Hypothalamus (tissue), 51 donors: Measurements from ENCODE around the gene ZCCHC10.

ENCODE experiments used
- DNase-seq, 51 donors: peaks; one replicate each; lab custom pipeline; 2025; lab: John Stamatoyannopoulos, UW

The ZCCHC10 gene

DNA sequence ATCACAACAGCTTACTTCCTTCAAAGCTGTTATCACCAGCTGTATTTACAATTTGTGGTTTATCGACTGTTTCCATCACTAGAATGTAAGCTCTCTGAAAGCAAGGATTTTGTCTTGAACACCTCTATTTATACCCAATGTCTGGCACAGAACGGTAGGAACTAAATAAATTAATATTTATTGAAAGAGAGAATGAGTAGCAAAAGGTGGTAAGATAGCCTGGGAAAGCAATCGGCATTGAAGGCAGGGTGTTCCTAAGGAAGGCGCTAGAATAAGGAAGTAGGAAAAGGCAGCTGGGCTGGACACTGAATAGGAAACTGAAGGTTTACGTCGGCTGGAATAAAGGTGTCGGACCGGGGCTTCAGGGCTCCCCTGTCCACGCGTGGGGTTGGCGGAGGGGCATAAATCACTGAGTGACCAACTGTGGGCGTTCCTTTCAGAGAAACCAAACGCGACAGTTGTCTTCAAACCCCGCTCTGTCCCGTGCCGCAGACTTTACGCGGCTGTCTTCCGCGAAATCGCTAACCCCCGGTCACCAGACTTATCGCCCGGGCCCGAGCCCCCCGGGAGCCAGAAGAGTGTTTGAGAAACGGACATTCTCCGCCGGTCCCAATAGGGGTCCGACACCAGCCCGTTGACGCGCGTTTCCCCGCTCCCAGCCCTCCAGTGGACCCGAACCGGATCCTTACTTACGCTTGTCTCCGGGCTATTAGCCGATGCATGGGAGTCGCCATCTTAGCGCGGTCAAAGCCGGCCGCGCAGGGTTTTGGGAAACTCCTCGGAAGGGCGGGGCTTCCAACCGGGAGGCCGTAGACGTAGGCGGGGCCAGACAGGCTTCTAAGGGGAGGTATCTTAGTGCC, at the start of gene ZCCHC10:
TSS of gene ZCCHC10 (minus strand) at position 746 of the 860 bp plus-strand sequence. CDS start at position 734, 12 bp downstream.
- peak; percentile 39 to 94 (median 84) for DNase-seq

GRCh38 chr5:133075572-133076536, 49.5 kb upstream of the ZCCHC10 start:
- no peak for DNase-seq

GRCh38 chr5:133072021-133072420, 45.7 kb upstream of the ZCCHC10 start:
- no peak for DNase-seq

DNA sequence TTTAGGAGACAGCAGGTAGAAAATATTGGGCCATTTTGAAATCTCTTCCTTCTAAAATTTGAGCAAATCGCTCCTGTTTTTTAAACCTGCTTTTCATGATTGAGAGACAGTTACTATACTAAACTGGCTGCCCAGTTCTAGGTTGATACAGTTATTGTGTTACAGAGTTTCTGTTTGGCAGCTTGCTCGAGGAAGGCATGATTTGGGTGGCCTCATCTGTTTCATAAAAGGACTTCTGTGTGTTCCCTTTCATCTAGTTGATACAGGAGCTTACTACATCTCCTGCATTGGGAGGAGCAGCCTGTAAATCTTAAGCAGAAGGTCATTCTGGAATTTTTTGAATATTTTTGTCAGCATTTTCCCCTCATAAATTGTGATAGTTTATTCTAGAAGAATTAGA, 39.7 kb upstream of the ZCCHC10 start:
- DNase-seq: no peak

DNA sequence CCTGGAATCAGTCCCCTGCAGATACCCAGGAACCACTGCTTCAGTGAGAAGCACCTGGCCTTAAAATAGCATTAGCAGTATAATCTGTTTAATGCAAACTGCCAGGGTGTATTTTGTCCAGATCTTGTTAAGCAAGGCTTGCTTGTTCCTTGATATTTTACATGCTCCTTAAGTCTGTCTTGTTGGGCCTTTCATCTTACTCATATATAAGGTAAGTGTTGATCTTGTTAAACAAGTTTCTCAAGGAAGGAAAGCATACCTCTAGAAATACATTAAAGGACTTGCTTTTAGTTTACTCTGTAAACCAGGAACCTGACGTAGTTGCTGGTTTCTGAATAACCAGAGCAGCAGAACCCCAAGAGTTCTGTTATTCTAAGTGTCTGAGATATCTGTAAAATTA, 39.1 kb upstream of the ZCCHC10 start:
- DNase-seq: no peak

DNA sequence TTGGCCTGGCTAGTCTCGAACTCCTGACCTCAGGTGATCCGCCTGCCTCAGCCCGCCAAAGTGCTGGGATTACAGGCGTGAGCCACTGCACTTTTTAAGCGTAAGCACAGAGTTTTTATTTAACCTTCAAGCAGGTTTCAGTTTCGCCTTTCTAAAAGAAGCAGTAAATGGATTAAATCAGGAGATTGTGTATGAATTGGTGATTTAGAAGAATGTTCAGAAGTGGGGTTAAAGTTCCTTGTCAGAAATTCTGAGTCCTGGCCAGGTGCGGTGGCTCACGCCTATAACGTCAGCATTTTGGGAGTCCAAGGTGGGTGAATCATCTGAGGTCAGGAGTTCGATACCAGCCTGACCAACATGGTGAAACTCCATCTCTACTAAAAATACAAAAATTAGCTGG, 37.6 kb upstream of the ZCCHC10 start:
- no peak for DNase-seq

GRCh38 chr5:133062276-133062675, 35.9 kb upstream of the ZCCHC10 start:
- no peak for DNase-seq

GRCh38 chr5:133059621-133060020, 33.3 kb upstream of the ZCCHC10 start:
- no peak for DNase-seq

GRCh38 chr5:133056891-133057290, 30.5 kb upstream of the ZCCHC10 start:
- DNase-seq: no peak

GRCh38 chr5:133054697-133055471, 28.5 kb upstream of the ZCCHC10 start:
- no peak for DNase-seq

GRCh38 chr5:133053448-133053847, 27.1 kb upstream of the ZCCHC10 start:
- no peak for DNase-seq

DNA sequence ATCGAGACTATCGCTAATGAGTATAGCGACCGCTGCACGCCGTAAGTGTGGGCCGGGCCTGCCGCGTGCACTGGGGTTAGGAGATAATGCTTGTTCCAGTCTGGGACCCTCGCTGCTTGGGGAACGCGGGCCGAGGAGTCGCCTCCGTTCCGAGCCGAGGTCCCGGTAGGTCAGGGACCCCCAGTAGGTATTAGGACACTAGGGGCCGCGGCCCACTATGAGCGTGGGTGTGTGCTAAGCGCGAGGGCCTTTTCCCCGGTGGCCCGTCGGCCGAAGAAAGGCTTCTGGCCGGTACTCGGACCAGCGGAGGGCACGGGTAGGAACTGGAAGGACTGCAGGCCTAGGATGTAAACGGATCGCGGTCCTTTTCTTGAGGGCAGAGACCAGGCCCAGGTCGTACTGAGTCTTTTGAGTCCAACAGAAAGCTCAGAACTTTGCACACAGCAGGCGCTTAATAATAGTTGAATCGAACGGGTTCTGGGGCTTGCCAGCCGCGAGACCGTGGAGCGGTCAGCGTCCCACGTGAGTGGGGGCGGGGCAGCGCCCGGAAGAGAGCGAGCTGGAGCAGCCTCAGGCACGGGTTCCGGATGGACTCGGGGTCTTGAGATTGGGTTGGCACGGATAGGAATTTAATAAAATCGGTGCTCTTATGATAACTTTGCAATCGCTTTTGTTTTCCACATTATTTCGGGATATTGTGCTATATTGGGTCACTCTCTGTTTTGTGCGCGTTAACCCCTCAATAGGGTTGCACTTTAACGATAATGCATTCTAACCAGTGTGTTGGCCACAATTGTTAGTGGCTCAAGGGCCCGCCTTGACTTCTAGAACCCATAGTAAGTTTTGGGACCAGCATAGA, 26.2 kb upstream of the ZCCHC10 start:
- peak in 35 of 51 donors; percentile 5 to 62 (median 40) for DNase-seq

GRCh38 chr5:133051542-133052316, 25.4 kb upstream of the ZCCHC10 start, which contains the start of gene HSPA4:
TSS of gene HSPA4 (plus strand) at chr5:133052013. CDS start at chr5:133052251, 238 bp downstream.
- peak; percentile 73 to 98 (median 95) for DNase-seq

DNA sequence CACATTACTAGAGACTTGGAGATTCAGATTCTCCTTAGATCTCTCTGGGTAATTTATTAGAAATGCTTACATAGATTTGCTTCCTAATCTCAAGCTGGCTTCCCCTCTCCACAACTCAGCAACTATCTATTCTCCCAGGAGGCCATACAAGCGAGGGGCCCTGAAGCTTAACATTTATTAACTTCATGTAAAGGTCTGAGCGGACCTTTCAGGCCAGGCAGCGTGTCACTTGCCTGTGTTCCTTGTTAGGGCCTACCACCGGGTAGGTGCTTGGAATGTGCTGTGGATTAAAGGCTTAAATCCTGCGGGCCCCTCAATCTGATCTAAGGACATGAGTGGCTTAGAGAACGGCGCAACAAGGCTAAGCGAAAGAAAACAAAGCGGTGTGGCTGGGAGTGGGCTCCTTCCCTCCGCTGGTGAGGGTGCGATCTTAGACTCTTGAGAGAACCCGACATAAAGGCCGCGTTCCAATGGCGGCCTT, 24.8 kb upstream of the ZCCHC10 start:
- DNase-seq: peak in 5 of 51 donors; percentile 40 to 57 (median 41)

- no peak for DNase-seq
These were observed 24.2 kb upstream of the ZCCHC10 start for GRCh38 chr5:133050521-133050920.

DNA sequence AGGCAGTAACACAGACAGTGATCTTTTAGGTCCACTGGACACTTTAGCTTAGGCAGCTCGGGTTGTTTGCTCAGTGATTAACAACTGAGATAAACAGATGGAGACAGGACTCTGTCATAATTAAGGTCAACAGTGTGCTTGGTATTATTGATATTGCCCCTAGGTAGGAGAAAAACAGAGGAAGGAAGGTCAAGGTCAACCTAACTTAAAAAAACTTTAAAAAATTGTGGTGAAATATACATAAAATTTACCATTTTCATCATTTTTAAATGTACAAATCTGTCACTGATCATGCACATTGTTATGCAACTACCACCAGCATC, 23.3 kb upstream of the ZCCHC10 start:
- no peak for DNase-seq

DNA sequence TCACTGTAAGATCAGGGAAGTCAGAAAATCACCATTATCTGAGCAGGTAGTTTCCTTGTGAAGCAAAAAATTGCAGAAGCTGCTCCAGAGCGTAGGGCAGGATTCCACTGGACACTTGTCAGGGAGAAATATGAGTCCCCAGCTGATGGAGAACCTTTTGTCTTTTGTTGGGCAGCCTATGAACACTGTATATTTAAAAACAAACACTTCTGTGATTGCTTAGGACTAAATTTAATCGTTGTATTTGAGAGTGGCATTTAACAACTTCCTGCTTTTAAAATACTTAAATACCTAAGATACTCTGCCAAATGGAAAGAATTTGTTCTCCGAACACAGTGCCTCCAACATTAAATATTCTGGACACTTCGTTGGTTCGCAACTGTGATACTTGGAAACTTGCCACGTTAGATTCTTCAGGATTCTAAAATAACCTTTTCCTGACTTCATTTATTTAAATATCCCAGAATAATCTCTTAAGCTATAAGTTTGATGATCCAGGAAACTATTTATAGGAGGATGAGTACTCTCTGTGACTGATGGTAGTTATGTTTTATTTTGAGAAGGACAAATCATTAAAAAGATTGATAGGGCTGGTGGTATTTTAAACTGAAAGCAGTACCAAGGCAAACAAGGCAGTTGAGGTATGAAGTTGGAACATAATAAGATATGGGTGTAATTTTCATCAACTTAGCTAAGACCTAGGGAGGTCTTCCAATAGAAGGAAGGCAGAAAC, 22.8 kb upstream of the ZCCHC10 start:
- no peak for DNase-seq

GRCh38 chr5:133047404-133047803, 21.1 kb upstream of the ZCCHC10 start:
- DNase-seq: no peak
